ENCODE results near the gene TRIM24. TPM values are rescaled to one million over a fixed set of nuclear protein-coding genes. Genes with fewer than 3 reads are reported as not detected.

TRIM24 gene
- total and polyA plus RNA-seq, 2 of the 13 experiments (the other 11 are each of a cell fraction or from before 2014, with no cell fraction given): 100 to 106 TPM

DNA sequence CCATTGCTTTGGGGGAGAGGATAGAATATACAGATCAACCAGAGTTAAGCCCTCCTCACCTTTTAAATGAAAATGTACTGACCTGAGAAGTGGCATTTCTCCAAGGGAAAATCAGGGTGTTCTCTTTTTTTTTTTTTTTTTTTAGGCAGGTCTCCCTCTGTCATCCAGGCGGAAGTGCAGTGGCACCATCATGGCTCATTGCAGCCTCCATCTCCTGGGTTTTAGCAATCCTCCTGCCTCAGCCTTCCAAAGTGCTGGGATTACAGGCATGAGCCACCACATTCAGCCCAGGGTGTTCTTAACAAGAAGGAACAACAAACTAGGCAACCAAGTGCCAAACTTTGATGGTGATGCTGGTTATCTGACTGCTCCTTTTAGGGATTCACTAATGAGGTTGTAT is 130.1 kb downstream of the TRIM24 start:
- Histone ChIP-seq H3K27ac (ENCODE audit: extremely low read length, insufficient read depth, low read length) (no peak overlapping the region), H3K4me3 (replicated peaks in 1 of 3; ENCODE audit: insufficient read depth in 1 of 3, low read depth in 2 of 3, low read length in 3 of 3) (no peak overlapping the region), H3K27me3 (ENCODE audit: control insufficient read depth in 1 of 2, insufficient read depth in 2 of 2, low read length in 2 of 2) (no peaks in the 10 kb centered on the region), H3K36me3 (replicated peaks in 1 of 2; ENCODE audit: control insufficient read depth in 1 of 2, insufficient read depth in 2 of 2, low read length in 2 of 2) (peaks cover 0 to 16% of the 10 kb centered on the region in 2 experiments; a peak in 2 of 5 replicates), H3K4me1 (ENCODE audit: insufficient read depth, low read length) (no peaks in the 10 kb centered on the region), H3K9ac (ENCODE audit: insufficient read depth, low read depth, low read length) (no peak overlapping the region), H3K4me2 (ENCODE audit: low read depth, low read length) (no peak overlapping the region), H3K79me2 (ENCODE audit: insufficient read depth, low read length) (no peaks in the 10 kb centered on the region), H3K9me3 (ENCODE audit: low read length) (no peaks in the 10 kb centered on the region), H2AFZ (ENCODE audit: low read length) (no peak overlapping the region), H4K20me1 (ENCODE audit: insufficient read depth, low read length) (no peaks in the 10 kb centered on the region; the same call in 1 of the 2 replicates)
- in situ Hi-C loops (cut with HindIII; ENCODE audit: extremely low pct_ligation_motif_present, low pct_unique_long_range_greater_than_20kb) (loop anchor here (10.0 kb wide), 1 partner anchor 145 kb away; no protein-coding TSS in a partner anchor), intact Hi-C loops (cut with micrococcal nuclease; ENCODE audit: unreplicated experiment) (loop anchor here (5.0 kb wide), 1 partner anchor 147 kb away; no protein-coding TSS in a partner anchor)
- WGBS (ENCODE audit: low lambda C conversion rate): 84% methylated on average over 1 of the region's 1 CpG
- no peak for ATAC-seq
- POLR2A ChIA-PET: no interaction called here
- no TSS peak for BruUV-seq (replicated peaks)
- FAIRE-seq: no peak
- CTCF ChIA-PET (ENCODE audit: low intra/inter-chr PET ratio, low total read pairs): no interaction called here
- no peak for DNase-seq (ENCODE audit: low spot score)
- TF ChIP-seq RBM22 (optimal IDR thresholded peaks at IDR 0.05; ENCODE audit: low read length) (peak; percentile 91), NRL (CRISPR knock-in tag; IDR thresholded peaks at IDR 0.05; ENCODE audit: borderline replicate concordance) (no peak), SP5 (CRISPR knock-in tag; IDR thresholded peaks at IDR 0.05; ENCODE audit: borderline replicate concordance, low read depth) (no peak), KAT2B (IDR thresholded peaks at IDR 0.05; ENCODE audit: borderline replicate concordance, low read depth, low read length) (no peak), SPEN (CRISPR knock-in tag; IDR thresholded peaks at IDR 0.05; ENCODE audit: low read depth) (no peak), ZNF879 (CRISPR knock-in tag; IDR thresholded peaks at IDR 0.05) (no peak), RFX5 (IDR thresholded peaks at IDR 0.05; ENCODE audit: low read depth, low read length) (no peak), ZMYM3 (CRISPR knock-in tag; IDR thresholded peaks at IDR 0.05) (no peak), SMAD3 (CRISPR knock-in tag; IDR thresholded peaks at IDR 0.05) (no peak), ZNF619 (CRISPR knock-in tag; IDR thresholded peaks at IDR 0.05) (no peak), AGO2 (optimal IDR thresholded peaks at IDR 0.05; ENCODE audit: low read depth, low read length) (peak; percentile 56), ZNF720 (CRISPR knock-in tag; IDR thresholded peaks at IDR 0.05) (no peak), ARNTL (CRISPR knock-in tag; IDR thresholded peaks at IDR 0.05) (no peak), ZNF431 (CRISPR knock-in tag; IDR thresholded peaks at IDR 0.05; ENCODE audit: borderline replicate concordance, low read depth) (no peak)
- TF ChIP-seq, protein P1, sequence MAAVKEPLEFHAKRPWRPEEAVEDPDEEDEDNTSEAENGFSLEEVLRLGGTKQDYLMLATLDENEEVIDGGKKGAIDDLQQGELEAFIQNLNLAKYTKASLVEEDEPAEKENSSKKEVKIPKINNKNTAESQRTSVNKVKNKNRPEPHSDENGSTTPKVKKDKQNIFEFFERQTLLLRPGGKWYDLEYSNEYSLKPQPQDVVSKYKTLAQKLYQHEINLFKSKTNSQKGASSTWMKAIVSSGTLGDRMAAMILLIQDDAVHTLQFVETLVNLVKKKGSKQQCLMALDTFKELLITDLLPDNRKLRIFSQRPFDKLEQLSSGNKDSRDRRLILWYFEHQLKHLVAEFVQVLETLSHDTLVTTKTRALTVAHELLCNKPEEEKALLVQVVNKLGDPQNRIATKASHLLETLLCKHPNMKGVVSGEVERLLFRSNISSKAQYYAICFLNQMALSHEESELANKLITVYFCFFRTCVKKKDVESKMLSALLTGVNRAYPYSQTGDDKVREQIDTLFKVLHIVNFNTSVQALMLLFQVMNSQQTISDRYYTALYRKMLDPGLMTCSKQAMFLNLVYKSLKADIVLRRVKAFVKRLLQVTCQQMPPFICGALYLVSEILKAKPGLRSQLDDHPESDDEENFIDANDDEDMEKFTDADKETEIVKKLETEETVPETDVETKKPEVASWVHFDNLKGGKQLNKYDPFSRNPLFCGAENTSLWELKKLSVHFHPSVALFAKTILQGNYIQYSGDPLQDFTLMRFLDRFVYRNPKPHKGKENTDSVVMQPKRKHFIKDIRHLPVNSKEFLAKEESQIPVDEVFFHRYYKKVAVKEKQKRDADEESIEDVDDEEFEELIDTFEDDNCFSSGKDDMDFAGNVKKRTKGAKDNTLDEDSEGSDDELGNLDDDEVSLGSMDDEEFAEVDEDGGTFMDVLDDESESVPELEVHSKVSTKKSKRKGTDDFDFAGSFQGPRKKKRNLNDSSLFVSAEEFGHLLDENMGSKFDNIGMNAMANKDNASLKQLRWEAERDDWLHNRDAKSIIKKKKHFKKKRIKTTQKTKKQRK (IDR thresholded peaks at IDR 0.05; ENCODE audit: low read length): no peak
